ENCODE data around the gene RC3H1. TPM values are rescaled to one million over a fixed set of nuclear protein-coding genes. Genes with fewer than 3 reads are reported as not detected.

Gene RC3H1
- total and polyA plus RNA-seq, 4 donors: 2.0 to 20.7 (median 9.7) TPM

DNA sequence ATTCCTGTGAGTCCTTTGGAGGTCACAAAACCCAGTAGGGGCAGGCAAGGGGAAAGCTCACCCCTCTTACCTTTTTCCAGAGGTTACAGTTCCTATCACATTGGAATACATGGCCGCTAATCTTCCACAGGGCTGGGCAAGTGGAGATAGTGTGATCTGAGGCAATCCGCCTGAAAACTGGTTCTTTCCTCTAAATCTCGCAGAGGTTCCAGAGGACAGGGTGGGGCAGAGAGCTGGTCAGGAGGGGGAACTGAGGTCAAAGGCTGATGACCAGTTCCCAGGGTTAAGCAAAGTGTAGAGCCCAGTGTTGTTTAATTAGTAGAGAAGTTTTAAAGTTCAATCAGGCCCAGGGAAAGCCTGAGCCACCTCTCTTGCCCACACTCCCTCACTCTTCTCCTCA is 105.0 kb downstream of the RC3H1 start, which contains the start of gene SERPINC1:
TSS of gene SERPINC1 (minus strand) at position 179 of the 400 bp plus-strand sequence. CDS start at position 111, 68 bp downstream.
- Histone ChIP-seq H3K4me1 (ENCODE audit: control insufficient read depth in 4 of 4, insufficient read depth in 4 of 4, low read length in 3 of 4) (peaks cover 4 to 47% (median 29%) of the 10 kb centered on the region in 4 donors), H3K9ac (ENCODE audit: low read depth in 1 of 2, low read length in 2 of 2) (peak within 1 kb of the TSS; percentile 63 to 70), H3K36me3 (ENCODE audit: control insufficient read depth in 4 of 4, insufficient read depth in 3 of 4, low read depth in 1 of 4, low read length in 3 of 4) (peaks cover 3 to 14% (median 9%) of the 10 kb centered on the region in 4 donors), H3K27ac (ENCODE audit: low read depth in 1 of 2, low read length in 2 of 2) (peak within 1 kb of the TSS; percentile 67 to 82), H3K9me3 (ENCODE audit: control insufficient read depth in 4 of 4, low read length in 3 of 4) (no peaks in the 10 kb centered on the region), H3K4me3 (ENCODE audit: low read depth in 1 of 3, low read length in 3 of 3) (peak within 1 kb of the TSS; percentile 66 to 96 (median 90)), H3K27me3 (ENCODE audit: control insufficient read depth in 4 of 4, insufficient read depth in 4 of 4, low read length in 3 of 4) (no peaks in the 10 kb centered on the region)
- DNase-seq (ENCODE audit: low spot score): peak; percentile 51
- WGBS: 35% methylated on average over 3 of the region's 3 CpGs
- peak in 1 of 2 donors; percentile 77 for TF ChIP-seq JUND (IDR thresholded peaks at IDR 0.05)
- TF ChIP-seq HNF4G (IDR thresholded peaks at IDR 0.05): peak; percentile 62
- TF ChIP-seq NR2F2 (IDR thresholded peaks at IDR 0.05): peak; percentile 46
- peak in 1 of 2 donors; percentile 49 for TF ChIP-seq RAD21 (IDR thresholded peaks at IDR 0.05)
- TF ChIP-seq FOXA1 (IDR thresholded peaks at IDR 0.05): peak; percentile 41
- TF ChIP-seq, protein P1, sequence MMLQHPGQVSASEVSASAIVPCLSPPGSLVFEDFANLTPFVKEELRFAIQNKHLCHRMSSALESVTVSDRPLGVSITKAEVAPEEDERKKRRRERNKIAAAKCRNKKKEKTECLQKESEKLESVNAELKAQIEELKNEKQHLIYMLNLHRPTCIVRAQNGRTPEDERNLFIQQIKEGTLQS (IDR thresholded peaks at IDR 0.05): peak; percentile 58
- peak; percentile 70 for TF ChIP-seq TAF1 (conservative IDR thresholded peaks at IDR 0.05)
- TF ChIP-seq SP1 (IDR thresholded peaks at IDR 0.05): peak; percentile 93
- TF ChIP-seq, protein P2, sequence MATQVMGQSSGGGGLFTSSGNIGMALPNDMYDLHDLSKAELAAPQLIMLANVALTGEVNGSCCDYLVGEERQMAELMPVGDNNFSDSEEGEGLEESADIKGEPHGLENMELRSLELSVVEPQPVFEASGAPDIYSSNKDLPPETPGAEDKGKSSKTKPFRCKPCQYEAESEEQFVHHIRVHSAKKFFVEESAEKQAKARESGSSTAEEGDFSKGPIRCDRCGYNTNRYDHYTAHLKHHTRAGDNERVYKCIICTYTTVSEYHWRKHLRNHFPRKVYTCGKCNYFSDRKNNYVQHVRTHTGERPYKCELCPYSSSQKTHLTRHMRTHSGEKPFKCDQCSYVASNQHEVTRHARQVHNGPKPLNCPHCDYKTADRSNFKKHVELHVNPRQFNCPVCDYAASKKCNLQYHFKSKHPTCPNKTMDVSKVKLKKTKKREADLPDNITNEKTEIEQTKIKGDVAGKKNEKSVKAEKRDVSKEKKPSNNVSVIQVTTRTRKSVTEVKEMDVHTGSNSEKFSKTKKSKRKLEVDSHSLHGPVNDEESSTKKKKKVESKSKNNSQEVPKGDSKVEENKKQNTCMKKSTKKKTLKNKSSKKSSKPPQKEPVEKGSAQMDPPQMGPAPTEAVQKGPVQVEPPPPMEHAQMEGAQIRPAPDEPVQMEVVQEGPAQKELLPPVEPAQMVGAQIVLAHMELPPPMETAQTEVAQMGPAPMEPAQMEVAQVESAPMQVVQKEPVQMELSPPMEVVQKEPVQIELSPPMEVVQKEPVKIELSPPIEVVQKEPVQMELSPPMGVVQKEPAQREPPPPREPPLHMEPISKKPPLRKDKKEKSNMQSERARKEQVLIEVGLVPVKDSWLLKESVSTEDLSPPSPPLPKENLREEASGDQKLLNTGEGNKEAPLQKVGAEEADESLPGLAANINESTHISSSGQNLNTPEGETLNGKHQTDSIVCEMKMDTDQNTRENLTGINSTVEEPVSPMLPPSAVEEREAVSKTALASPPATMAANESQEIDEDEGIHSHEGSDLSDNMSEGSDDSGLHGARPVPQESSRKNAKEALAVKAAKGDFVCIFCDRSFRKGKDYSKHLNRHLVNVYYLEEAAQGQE (IDR thresholded peaks at IDR 0.05): peak; percentile 83
- TF ChIP-seq, protein P3, sequence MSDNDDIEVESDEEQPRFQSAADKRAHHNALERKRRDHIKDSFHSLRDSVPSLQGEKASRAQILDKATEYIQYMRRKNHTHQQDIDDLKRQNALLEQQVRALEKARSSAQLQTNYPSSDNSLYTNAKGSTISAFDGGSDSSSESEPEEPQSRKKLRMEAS (IDR thresholded peaks at IDR 0.05): peak; percentile 81
- TF ChIP-seq, protein P4, sequence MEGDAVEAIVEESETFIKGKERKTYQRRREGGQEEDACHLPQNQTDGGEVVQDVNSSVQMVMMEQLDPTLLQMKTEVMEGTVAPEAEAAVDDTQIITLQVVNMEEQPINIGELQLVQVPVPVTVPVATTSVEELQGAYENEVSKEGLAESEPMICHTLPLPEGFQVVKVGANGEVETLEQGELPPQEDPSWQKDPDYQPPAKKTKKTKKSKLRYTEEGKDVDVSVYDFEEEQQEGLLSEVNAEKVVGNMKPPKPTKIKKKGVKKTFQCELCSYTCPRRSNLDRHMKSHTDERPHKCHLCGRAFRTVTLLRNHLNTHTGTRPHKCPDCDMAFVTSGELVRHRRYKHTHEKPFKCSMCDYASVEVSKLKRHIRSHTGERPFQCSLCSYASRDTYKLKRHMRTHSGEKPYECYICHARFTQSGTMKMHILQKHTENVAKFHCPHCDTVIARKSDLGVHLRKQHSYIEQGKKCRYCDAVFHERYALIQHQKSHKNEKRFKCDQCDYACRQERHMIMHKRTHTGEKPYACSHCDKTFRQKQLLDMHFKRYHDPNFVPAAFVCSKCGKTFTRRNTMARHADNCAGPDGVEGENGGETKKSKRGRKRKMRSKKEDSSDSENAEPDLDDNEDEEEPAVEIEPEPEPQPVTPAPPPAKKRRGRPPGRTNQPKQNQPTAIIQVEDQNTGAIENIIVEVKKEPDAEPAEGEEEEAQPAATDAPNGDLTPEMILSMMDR (IDR thresholded peaks at IDR 0.05; ENCODE audit: low read depth, low read length, missing input control): no peak
- TF ChIP-seq GABPA (IDR thresholded peaks at IDR 0.05 in 1 of 2, conservative IDR thresholded peaks at IDR 0.05 in 1 of 2): no peak
- peak; percentile 98 for TF ChIP-seq RXRA (IDR thresholded peaks at IDR 0.05)
- peak; percentile 89 to 95 for TF ChIP-seq HNF4A (conservative IDR thresholded peaks at IDR 0.05)
- TF ChIP-seq, protein P5, sequence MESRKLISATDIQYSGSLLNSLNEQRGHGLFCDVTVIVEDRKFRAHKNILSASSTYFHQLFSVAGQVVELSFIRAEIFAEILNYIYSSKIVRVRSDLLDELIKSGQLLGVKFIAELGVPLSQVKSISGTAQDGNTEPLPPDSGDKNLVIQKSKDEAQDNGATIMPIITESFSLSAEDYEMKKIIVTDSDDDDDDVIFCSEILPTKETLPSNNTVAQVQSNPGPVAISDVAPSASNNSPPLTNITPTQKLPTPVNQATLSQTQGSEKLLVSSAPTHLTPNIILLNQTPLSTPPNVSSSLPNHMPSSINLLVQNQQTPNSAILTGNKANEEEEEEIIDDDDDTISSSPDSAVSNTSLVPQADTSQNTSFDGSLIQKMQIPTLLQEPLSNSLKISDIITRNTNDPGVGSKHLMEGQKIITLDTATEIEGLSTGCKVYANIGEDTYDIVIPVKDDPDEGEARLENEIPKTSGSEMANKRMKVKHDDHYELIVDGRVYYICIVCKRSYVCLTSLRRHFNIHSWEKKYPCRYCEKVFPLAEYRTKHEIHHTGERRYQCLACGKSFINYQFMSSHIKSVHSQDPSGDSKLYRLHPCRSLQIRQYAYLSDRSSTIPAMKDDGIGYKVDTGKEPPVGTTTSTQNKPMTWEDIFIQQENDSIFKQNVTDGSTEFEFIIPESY (IDR thresholded peaks at IDR 0.05): peak; percentile 97
- peak in 1 of 2 donors; percentile 60 for TF ChIP-seq EGR1 (IDR thresholded peaks at IDR 0.05; ENCODE audit: low read depth in 2 of 2)
- peak; percentile 70 for TF ChIP-seq YY1 (IDR thresholded peaks at IDR 0.05)
- TF ChIP-seq FOXA2 (IDR thresholded peaks at IDR 0.05): peak; percentile 44

Data from liver (tissue), 9 donors.